ENCODE measurements around the gene BACH1. TPM values are rescaled to one million over a fixed set of nuclear protein-coding genes. Genes with fewer than 3 reads are reported as not detected.

The BACH1 gene
- total RNA-seq, 1 donor from 2014 or later, result 93.1 TPM

- no peak overlapping the region for H3K4me3 Mint-ChIP-seq (ENCODE audit: unreplicated experiment)
- H3K27me3 ChIP-seq (ENCODE audit: insufficient read depth, low read length), result no peaks in the 10 kb centered on the region
- DNase-seq (ENCODE audit: low read depth) (peak; percentile 86), FAIRE-seq (peak; percentile 76)
- peaks cover 5% of the 10 kb centered on the region for H3K9me3 ChIP-seq (ENCODE audit: insufficient read depth, low read depth, low read length)
- peak overlapping the region; percentile 75 for H3K27ac Mint-ChIP-seq (ENCODE audit: unreplicated experiment)
- peak overlapping the region; percentile 0 for H2AFZ ChIP-seq (ENCODE audit: low read depth, low read length)
- H3K9ac ChIP-seq (ENCODE audit: low read length), result peak overlapping the region; percentile 26
- peaks cover 3% of the 10 kb centered on the region for H3K36me3 Mint-ChIP-seq (ENCODE audit: low read depth, unreplicated experiment)
- H4K20me1 ChIP-seq (ENCODE audit: insufficient read depth, low read length), result no peaks in the 10 kb centered on the region
- peak overlapping the region; percentile 66 for H3K4me2 ChIP-seq (ENCODE audit: low read length)
- H3K79me2 ChIP-seq (ENCODE audit: insufficient read depth, low read length), result no peaks in the 10 kb centered on the region
- peaks cover 15% of the 10 kb centered on the region for H3K4me1 ChIP-seq (ENCODE audit: insufficient read depth, low read length)
- TF ChIP-seq CTCF (IDR thresholded peaks at IDR 0.05; ENCODE audit: insufficient read depth, low read depth, low read length) (no peak), EZH2 (IDR thresholded peaks at IDR 0.05; ENCODE audit: insufficient read depth, low read length) (no peak)
- H3K4me1 Mint-ChIP-seq (ENCODE audit: low read depth, unreplicated experiment), result peaks cover 17% of the 10 kb centered on the region
- no peaks in the 10 kb centered on the region for H3K27me3 Mint-ChIP-seq (ENCODE audit: low read depth, unreplicated experiment)
- H3K36me3 ChIP-seq (ENCODE audit: insufficient read depth, low read length), result no peaks in the 10 kb centered on the region
- H3K9me3 Mint-ChIP-seq (ENCODE audit: unreplicated experiment), result peaks cover 5% of the 10 kb centered on the region
- H3K4me3 ChIP-seq (ENCODE audit: insufficient read depth, low read depth, low read length), result peak overlapping the region; percentile 2
- peak overlapping the region; percentile 66 for H3K27ac ChIP-seq (ENCODE audit: low read depth, low read length)
Measured at GRCh38 chr21:29258626-29259338, 39.9 kb upstream of the BACH1 start.

GRCh38 chr21:29260461-29260860 lies 38.3 kb upstream of the BACH1 start:
- H3K4me1 ChIP-seq (ENCODE audit: insufficient read depth, low read length), result peaks cover 15% of the 10 kb centered on the region
- no peaks in the 10 kb centered on the region for H3K36me3 ChIP-seq (ENCODE audit: insufficient read depth, low read length)
- H3K27me3 Mint-ChIP-seq (ENCODE audit: low read depth, unreplicated experiment), result no peaks in the 10 kb centered on the region
- no peaks in the 10 kb centered on the region for H4K20me1 ChIP-seq (ENCODE audit: insufficient read depth, low read length)
- no peak for DNase-seq (ENCODE audit: low read depth)
- TF ChIP-seq CTCF (IDR thresholded peaks at IDR 0.05; ENCODE audit: insufficient read depth, low read depth, low read length) (no peak), EZH2 (IDR thresholded peaks at IDR 0.05; ENCODE audit: insufficient read depth, low read length) (no peak)
- H3K4me2 ChIP-seq (ENCODE audit: low read length), result no peak overlapping the region
- H3K4me3 Mint-ChIP-seq (ENCODE audit: unreplicated experiment), result no peak overlapping the region
- H3K36me3 Mint-ChIP-seq (ENCODE audit: low read depth, unreplicated experiment), result peaks cover 1% of the 10 kb centered on the region
- H3K4me1 Mint-ChIP-seq (ENCODE audit: low read depth, unreplicated experiment), result peaks cover 19% of the 10 kb centered on the region
- no peak overlapping the region for H3K27ac Mint-ChIP-seq (ENCODE audit: unreplicated experiment)
- H2AFZ ChIP-seq (ENCODE audit: low read depth, low read length), result no peak overlapping the region
- H3K4me3 ChIP-seq (ENCODE audit: insufficient read depth, low read depth, low read length), result no peak overlapping the region
- H3K9ac ChIP-seq (ENCODE audit: low read length), result no peak overlapping the region
- no peaks in the 10 kb centered on the region for H3K27me3 ChIP-seq (ENCODE audit: insufficient read depth, low read length)
- no peaks in the 10 kb centered on the region for H3K9me3 ChIP-seq (ENCODE audit: insufficient read depth, low read depth, low read length)
- no peak for FAIRE-seq
- no peak overlapping the region for H3K27ac ChIP-seq (ENCODE audit: low read depth, low read length)
- no peaks in the 10 kb centered on the region for H3K9me3 Mint-ChIP-seq (ENCODE audit: unreplicated experiment)
- H3K79me2 ChIP-seq (ENCODE audit: insufficient read depth, low read length), result no peaks in the 10 kb centered on the region

Measured in astrocyte (in vitro differentiated cells and primary cell).